HEK293 (cell line): ENCODE measurements around the gene CAMTA2.

Experiments used
- CTCF ChIA-PET: fragments of 350-600 bp; formaldehyde crosslinking; extraction: SDS; loops from one replicate; lab custom pipeline; 2021; ENCODE audit warnings: antibody characterized with exemption; lab: Yijun Ruan, JAX
- POLR2A ChIA-PET: fragments of 300-600 bp; formaldehyde crosslinking; extraction: SDS; loops from one replicate; lab custom pipeline; 2020; ENCODE audit warnings: antibody characterized with exemption, inconsistent platforms; lab: Yijun Ruan, JAX
- H3K27ac ChIP-seq: fragments of 200-500 bp; sonication (Bioruptor generic); 2 replicates; pipeline ENCODE4 v1.5.1; 2014; ENCODE audit warnings: low read depth, low read length, control low read depth, inconsistent platforms; ENCODE audit errors: extremely low read depth
- H3K36me3 ChIP-seq, 2 experiments: fragments of 200-500 bp in 1 of 2; sonication (Bioruptor generic) in 1 of 2; 1 replicate in 1 of 2; 2 replicates in 1 of 2; pipeline ENCODE4 v1.5.1; 2014 to 2017; ENCODE audit warnings: inconsistent platforms in 2 of 2, low read length in 2 of 2; ENCODE audit not compliant: control insufficient read depth in 2 of 2, insufficient read depth in 1 of 2
- H3K4me1 ChIP-seq: fragments of 200-500 bp; sonication (Bioruptor generic); 2 replicates; pipeline ENCODE4 v1.5.1; 2014; ENCODE audit warnings: mild to moderate bottlenecking, low read length, inconsistent platforms; ENCODE audit not compliant: control insufficient read depth, insufficient read depth
- H3K4me3 ChIP-seq: 2 replicates; pipeline ENCODE4 v1.5.1; 2011; ENCODE audit warnings: low read depth, mild to moderate bottlenecking, control low read depth, low read length, moderate library complexity
- H3K9me3 ChIP-seq: fragments of 200-500 bp; sonication (Bioruptor generic); 2 replicates; pipeline ENCODE4 v1.5.1; 2014; ENCODE audit warnings: low read depth, low read length, inconsistent platforms; ENCODE audit not compliant: control insufficient read depth, insufficient read depth
- EGR2 ChIP-seq: fragments of 450-650 bp; formaldehyde crosslinking; IDR thresholded peaks from 2 replicates; pipeline ENCODE4 v1.5.1; 2016; ENCODE audit warnings: low read depth, missing biosample characterization, missing genetic modification characterization
- KLF10 ChIP-seq: fragments of 450-650 bp; IDR thresholded peaks from 2 replicates; pipeline ENCODE4 v1.5.1; 2018; ENCODE audit warnings: missing biosample characterization, mild to moderate bottlenecking, missing genetic modification characterization
- PATZ1 ChIP-seq: fragments of 450-650 bp; formaldehyde crosslinking; IDR thresholded peaks from 2 replicates; pipeline ENCODE4 v1.5.1; 2016; ENCODE audit warnings: missing biosample characterization, missing genetic modification characterization
- REST ChIP-seq: fragments of 450-650 bp; formaldehyde crosslinking; IDR thresholded peaks from 2 replicates; pipeline ENCODE4 v1.5.1; 2016; ENCODE audit warnings: missing biosample characterization, missing genetic modification characterization
- SCRT1 ChIP-seq: fragments of 450-650 bp; formaldehyde crosslinking; IDR thresholded peaks from 2 replicates; pipeline ENCODE4 v1.5.1; 2016; ENCODE audit warnings: missing biosample characterization, missing genetic modification characterization, borderline replicate concordance
- TCF7L2 ChIP-seq: IDR thresholded peaks from 2 replicates; pipeline ENCODE4 v1.6.1; 2011; ENCODE audit warnings: low read depth, mild to moderate bottlenecking, inconsistent platforms, low read length, moderate library complexity, borderline replicate concordance
- TRIM28 ChIP-seq: IDR thresholded peaks from 2 replicates; pipeline ENCODE4 v1.6.1; 2011; ENCODE audit warnings: low read length, control low read depth, borderline replicate concordance
- ZBTB44 ChIP-seq: fragments of 450-650 bp; IDR thresholded peaks from 2 replicates; pipeline ENCODE4 v1.5.1; 2018; ENCODE audit warnings: missing biosample characterization, mild to moderate bottlenecking, missing genetic modification characterization
- ZBTB7A ChIP-seq: fragments of 450-650 bp; formaldehyde crosslinking; IDR thresholded peaks from 2 replicates; pipeline ENCODE4 v1.5.1; 2016; ENCODE audit warnings: low read depth, missing biosample characterization, missing genetic modification characterization
- ZNF10 ChIP-seq: fragments of 450-650 bp; formaldehyde crosslinking; IDR thresholded peaks from 2 replicates; pipeline ENCODE4 v1.5.1; 2017; ENCODE audit warnings: missing biosample characterization, missing genetic modification characterization
- ZNF132 ChIP-seq: fragments of 450-650 bp; formaldehyde crosslinking; IDR thresholded peaks from 2 replicates; pipeline ENCODE4 v1.5.1; 2017; ENCODE audit warnings: missing biosample characterization, missing genetic modification characterization, borderline replicate concordance
- ZNF140 ChIP-seq: fragments of 450-650 bp; formaldehyde crosslinking; IDR thresholded peaks from 2 replicates; pipeline ENCODE4 v1.5.1; 2016; ENCODE audit warnings: missing biosample characterization, missing genetic modification characterization
- ZNF175 ChIP-seq: fragments of 450-650 bp; formaldehyde crosslinking; IDR thresholded peaks from 2 replicates; pipeline ENCODE4 v1.5.1; 2016; ENCODE audit warnings: missing biosample characterization, missing genetic modification characterization
- ZNF18 ChIP-seq: fragments of 450-650 bp; formaldehyde crosslinking; IDR thresholded peaks from 2 replicates; pipeline ENCODE4 v1.5.1; 2016; ENCODE audit warnings: missing biosample characterization, missing genetic modification characterization
- ZNF184 ChIP-seq: fragments of 450-650 bp; IDR thresholded peaks from 2 replicates; pipeline ENCODE4 v1.5.1; 2018; ENCODE audit warnings: missing biosample characterization, mild to moderate bottlenecking, missing genetic modification characterization
- ZNF211 ChIP-seq: fragments of 450-650 bp; formaldehyde crosslinking; IDR thresholded peaks from 2 replicates; pipeline ENCODE4 v1.5.1; 2016; ENCODE audit warnings: low read depth, missing biosample characterization, missing genetic modification characterization
- ZNF223 ChIP-seq: fragments of 450-650 bp; formaldehyde crosslinking; IDR thresholded peaks from 2 replicates; pipeline ENCODE4 v1.5.1; 2016; ENCODE audit warnings: missing biosample characterization, missing genetic modification characterization
- ZNF248 ChIP-seq: fragments of 450-650 bp; formaldehyde crosslinking; IDR thresholded peaks from 2 replicates; pipeline ENCODE4 v1.5.1; 2017; ENCODE audit warnings: missing biosample characterization, missing genetic modification characterization
- ZNF292 ChIP-seq: fragments of 450-650 bp; formaldehyde crosslinking; IDR thresholded peaks from 2 replicates; pipeline ENCODE4 v1.5.1; 2016; ENCODE audit warnings: low read depth, missing biosample characterization, missing genetic modification characterization, borderline replicate concordance
- ZNF311 ChIP-seq: fragments of 450-650 bp; formaldehyde crosslinking; IDR thresholded peaks from 2 replicates; pipeline ENCODE4 v1.5.1; 2017; ENCODE audit warnings: missing biosample characterization, missing genetic modification characterization, borderline replicate concordance
- ZNF426 ChIP-seq: fragments of 450-650 bp; formaldehyde crosslinking; IDR thresholded peaks from 2 replicates; pipeline ENCODE4 v1.5.1; 2017; ENCODE audit warnings: missing biosample characterization, missing genetic modification characterization, mild to moderate bottlenecking, inconsistent platforms, moderate library complexity
- ZNF530 ChIP-seq: fragments of 450-650 bp; formaldehyde crosslinking; IDR thresholded peaks from 2 replicates; pipeline ENCODE4 v1.5.1; 2016; ENCODE audit warnings: low read depth, missing biosample characterization, missing genetic modification characterization
- ZNF561 ChIP-seq: fragments of 450-650 bp; IDR thresholded peaks from 2 replicates; pipeline ENCODE4 v1.5.1; 2018; ENCODE audit warnings: missing biosample characterization, missing genetic modification characterization, borderline replicate concordance
- ZNF623 ChIP-seq: fragments of 450-650 bp; formaldehyde crosslinking; IDR thresholded peaks from 2 replicates; pipeline ENCODE4 v1.5.1; 2016; ENCODE audit warnings: missing biosample characterization, missing genetic modification characterization
- ZNF654 ChIP-seq: fragments of 450-650 bp; formaldehyde crosslinking; IDR thresholded peaks from 2 replicates; pipeline ENCODE4 v1.5.1; 2016; ENCODE audit warnings: low read depth, missing biosample characterization, missing genetic modification characterization
- ZSCAN23 ChIP-seq: fragments of 450-650 bp; formaldehyde crosslinking; IDR thresholded peaks from 2 replicates; pipeline ENCODE4 v1.5.1; 2016; ENCODE audit warnings: missing biosample characterization, missing genetic modification characterization

Gene CAMTA2

GRCh38 chr17:4950075-4950745 is 37.3 kb downstream of the CAMTA2 start (continued):
- 0 out of 2 replicates have a peak, but pooled peaks have one; percentile 38 for TF ChIP-seq PATZ1 (tag by site-specific recombination)

GRCh38 chr17:4949321-4950074 is 38.0 kb downstream of the CAMTA2 start:
- Histone ChIP-seq H3K4me3 (peak overlapping the region; percentile 97), H3K36me3 (peaks cover 10 to 28% of the 10 kb centered on the region in 2 experiments), H3K4me1 (peaks cover 21% of the 10 kb centered on the region), H3K9me3 (no peaks in the 10 kb centered on the region), H3K27ac (peak overlapping the region; percentile 99)
- ChIA-PET POLR2A (interaction anchor here (1.0 to 17.9 kb wide), 6 partner anchors 10 to 240 kb away, joined by 3 to 358 read pairs (median 7); partner anchors contain the start of genes INCA1, KIF1C, RNF167 and SLC25A11), CTCF (interaction anchor here (0.9 to 1.5 kb wide), 3 partner anchors 9 to 40 kb away, joined by 3 to 4 read pairs (median 3); partner anchors contain the start of genes RNF167 and SLC25A11)
- TF ChIP-seq KLF10 (tag by site-specific recombination): peak; percentile 41; the same call in 1 of the 2 replicates
- no peak for TF ChIP-seq REST (tag by site-specific recombination)
- no peak for TF ChIP-seq ZNF426 (tag by site-specific recombination)
- TF ChIP-seq ZNF140 (tag by site-specific recombination): no peak
- no peak for TF ChIP-seq ZNF654 (tag by site-specific recombination)
- TF ChIP-seq ZNF132 (tag by site-specific recombination): no peak
- no peak for TF ChIP-seq ZNF623
- no peak for TF ChIP-seq ZNF248 (tag by site-specific recombination)
- TF ChIP-seq ZNF223 (tag by site-specific recombination): no peak
- TF ChIP-seq TCF7L2: no peak
- no peak for TF ChIP-seq ZNF18 (tag by site-specific recombination)
- TF ChIP-seq ZNF311: no peak
- TF ChIP-seq ZNF184: no peak
- peak; percentile 75 for TF ChIP-seq ZNF10 (tag by site-specific recombination)
- TF ChIP-seq ZNF530 (tag by site-specific recombination): no peak
- TF ChIP-seq ZNF211 (tag by site-specific recombination): no peak
- TF ChIP-seq ZBTB44 (tag by site-specific recombination): no peak
- no peak; the same call in 1 of the 2 replicates for TF ChIP-seq ZNF561 (tag by site-specific recombination)
- TF ChIP-seq ZBTB7A (tag by site-specific recombination): no peak
- no peak for TF ChIP-seq TRIM28
- TF ChIP-seq ZSCAN23 (tag by site-specific recombination): no peak
- no peak for TF ChIP-seq ZNF175 (tag by site-specific recombination)
- TF ChIP-seq EGR2 (tag by site-specific recombination): no peak
- TF ChIP-seq ZNF292 (tag by site-specific recombination): no peak
- no peak for TF ChIP-seq SCRT1
